GM12864 (cell line): ENCODE results near the gene TLE2.
"Not testable (repeated sequence)": the region's sequence is repeated elsewhere in the genome, so short reads cannot be mapped to it uniquely, and the experiment has no call there.

Source experiments
- DNase-seq: peaks from one replicate; pipeline ENCODE4 v3.0.0-alpha.2; 2011; ENCODE audit warnings: low read depth
- H3K4me3 ChIP-seq: 2 replicates; pipeline ENCODE4 v1.5.1; 2011; ENCODE audit warnings: mild to moderate bottlenecking, low read depth, low read length, control low read depth
- TF ChIP-seq, protein P1 (sequence below): IDR thresholded peaks from 2 replicates; pipeline ENCODE4 v1.5.1; 2011; ENCODE audit warnings: low read depth, mild to moderate bottlenecking, moderate library complexity, low read length, control low read depth, inconsistent platforms; ENCODE audit errors: missing control alignments

TLE2 gene

GRCh38 chr19:3012621-3013262 lies 16.3 kb downstream of the TLE2 start:
- TF ChIP-seq, protein P1, sequence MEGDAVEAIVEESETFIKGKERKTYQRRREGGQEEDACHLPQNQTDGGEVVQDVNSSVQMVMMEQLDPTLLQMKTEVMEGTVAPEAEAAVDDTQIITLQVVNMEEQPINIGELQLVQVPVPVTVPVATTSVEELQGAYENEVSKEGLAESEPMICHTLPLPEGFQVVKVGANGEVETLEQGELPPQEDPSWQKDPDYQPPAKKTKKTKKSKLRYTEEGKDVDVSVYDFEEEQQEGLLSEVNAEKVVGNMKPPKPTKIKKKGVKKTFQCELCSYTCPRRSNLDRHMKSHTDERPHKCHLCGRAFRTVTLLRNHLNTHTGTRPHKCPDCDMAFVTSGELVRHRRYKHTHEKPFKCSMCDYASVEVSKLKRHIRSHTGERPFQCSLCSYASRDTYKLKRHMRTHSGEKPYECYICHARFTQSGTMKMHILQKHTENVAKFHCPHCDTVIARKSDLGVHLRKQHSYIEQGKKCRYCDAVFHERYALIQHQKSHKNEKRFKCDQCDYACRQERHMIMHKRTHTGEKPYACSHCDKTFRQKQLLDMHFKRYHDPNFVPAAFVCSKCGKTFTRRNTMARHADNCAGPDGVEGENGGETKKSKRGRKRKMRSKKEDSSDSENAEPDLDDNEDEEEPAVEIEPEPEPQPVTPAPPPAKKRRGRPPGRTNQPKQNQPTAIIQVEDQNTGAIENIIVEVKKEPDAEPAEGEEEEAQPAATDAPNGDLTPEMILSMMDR, result no peak
- H3K4me3 ChIP-seq, result no peak overlapping the region
- DNase-seq, result no peak

DNA sequence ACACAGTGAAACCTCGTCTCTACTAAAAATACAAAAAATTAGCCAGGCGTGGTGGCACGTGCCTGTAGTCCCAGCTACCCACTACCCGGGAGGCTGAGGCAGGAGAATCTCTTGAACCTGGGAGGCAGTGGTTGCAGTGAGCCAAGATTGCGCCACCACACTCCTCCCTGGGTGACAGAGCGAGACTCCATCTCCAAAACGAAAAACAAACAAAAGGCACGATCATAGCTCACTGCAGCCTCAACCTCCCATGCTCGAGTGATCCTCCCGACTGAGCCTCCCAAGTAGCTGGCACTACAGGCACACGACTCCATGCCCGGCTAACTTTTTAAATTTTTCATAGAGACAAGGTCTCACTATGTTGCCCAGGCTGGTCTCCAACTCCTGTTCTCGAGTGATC lies 17.0 kb downstream of the TLE2 start:
- not testable (repeated sequence) for DNase-seq, H3K4me3 ChIP-seq

DNA sequence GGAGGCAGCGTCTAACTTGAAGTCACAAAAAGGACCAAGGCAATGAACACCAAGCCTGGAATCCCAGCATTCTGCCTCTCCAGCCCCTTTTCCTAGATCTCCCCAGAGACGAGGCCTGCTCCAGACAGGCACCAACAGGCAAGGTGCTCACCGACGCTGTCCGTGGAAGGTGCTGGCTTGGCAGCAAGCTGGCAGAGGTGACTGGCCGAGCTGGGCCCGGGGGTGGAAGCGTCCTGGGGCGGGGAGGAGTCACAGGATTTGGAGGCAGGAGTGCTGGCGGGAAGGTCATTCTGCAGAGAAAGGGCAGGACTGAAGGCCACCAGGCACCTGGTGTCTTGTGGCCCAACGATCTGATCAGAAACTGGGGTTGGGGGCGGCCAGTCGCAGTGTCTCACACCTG lies 18.2 kb downstream of the TLE2 start:
- DNase-seq, result no peak
- TF ChIP-seq, protein P1, result no peak
- no peak overlapping the region for H3K4me3 ChIP-seq

GRCh38 chr19:3008994-3009393 lies 20.1 kb downstream of the TLE2 start:
- no peak for DNase-seq
- TF ChIP-seq, protein P1, result no peak
- no peak overlapping the region for H3K4me3 ChIP-seq

GRCh38 chr19:3007975-3008374 lies 21.1 kb downstream of the TLE2 start:
- no peak overlapping the region for H3K4me3 ChIP-seq
- TF ChIP-seq, protein P1, result no peak
- no peak for DNase-seq

DNA sequence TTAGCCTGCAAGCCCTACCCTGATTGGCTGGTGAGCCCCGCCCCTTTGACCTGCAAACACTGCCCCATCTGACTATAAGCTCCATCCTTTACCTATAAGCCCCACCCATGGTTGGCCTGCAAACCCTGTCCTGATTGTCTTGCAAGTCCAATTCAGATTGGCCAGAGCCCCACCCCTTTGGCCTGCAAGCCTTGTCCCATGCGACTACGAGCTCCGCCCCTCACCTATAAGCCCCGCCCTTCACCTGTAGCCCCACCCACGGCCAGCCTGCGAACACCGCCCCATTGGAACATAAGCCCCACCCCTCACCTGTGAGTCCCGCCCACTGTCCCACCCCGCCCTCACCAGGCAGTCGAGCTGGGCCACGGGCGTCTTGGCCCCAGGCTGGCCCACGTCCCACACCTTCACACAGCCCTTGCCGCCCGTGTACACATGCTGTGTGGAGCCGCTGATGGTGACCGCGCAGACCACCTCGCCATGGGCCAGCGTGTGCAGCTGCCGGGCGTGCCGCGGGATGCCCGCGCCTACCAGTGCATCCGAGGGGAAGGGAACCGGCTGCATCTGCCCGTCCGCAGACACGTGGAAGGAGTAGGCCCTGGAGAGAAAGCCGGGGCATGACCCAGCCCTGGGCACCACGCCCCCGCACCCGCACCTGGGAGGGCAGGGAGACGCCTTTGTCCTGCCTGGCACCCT lies 22.9 kb downstream of the TLE2 start:
- no peak overlapping the region for H3K4me3 ChIP-seq
- TF ChIP-seq, protein P1, result no peak
- DNase-seq, result no peak

GRCh38 chr19:3005345-3005744 lies 23.7 kb downstream of the TLE2 start:
- TF ChIP-seq, protein P1, result no peak
- no peak for DNase-seq
- H3K4me3 ChIP-seq, result no peak overlapping the region
